Measurements from ENCODE around the gene SLC39A1.
"Not testable (repeated sequence)": the region's sequence is repeated elsewhere in the genome, so short reads cannot be mapped to it uniquely, and the experiment has no call there.

DNA sequence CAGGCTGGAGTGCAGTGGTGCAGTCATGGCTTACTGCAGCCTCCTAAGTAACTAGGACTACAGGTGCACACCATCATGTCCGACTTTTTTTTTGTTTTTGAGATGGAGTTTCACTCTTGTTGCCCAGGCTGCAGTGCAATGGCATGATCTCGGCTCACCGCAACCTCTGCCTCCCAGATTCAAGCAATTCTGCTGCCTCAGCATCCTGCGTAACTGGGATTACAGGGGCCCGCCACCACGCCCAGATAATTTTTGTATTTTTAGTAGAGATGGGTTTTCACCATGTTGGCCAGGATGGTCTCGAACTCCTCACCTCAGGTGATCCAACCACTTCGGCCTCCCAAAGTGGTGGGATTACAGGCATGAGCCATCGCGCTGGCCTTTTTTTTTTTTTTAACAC lies 33.5 kb upstream of the SLC39A1 start:
- TF ChIP-seq CTCF (conservative IDR thresholded peaks at IDR 0.05; ENCODE audit: low read depth, low read length); EZH2 (IDR thresholded peaks at IDR 0.05; ENCODE audit: borderline replicate concordance, low read depth, low read length, poor library complexity, severe bottlenecking): not testable (repeated sequence)

Data from A673 (cell line).